OCI-LY1 (cell line): Measurements from ENCODE around the gene UCHL5.

ENCODE experiments used
- CTCF ChIP-seq: fragments of 200-600 bp; sonication (generic), shearing (Covaris generic); IDR thresholded peaks from 2 replicates; pipeline ENCODE4 v1.5.1; 2017; ENCODE audit warnings: mild to moderate bottlenecking, antibody characterized with exemption, low read length, moderate library complexity, mixed read lengths
- EZH2 ChIP-seq: fragments of 200-600 bp; sonication (generic), shearing (Covaris generic); IDR thresholded peaks from 2 replicates; pipeline ENCODE4 v1.8.0; 2017; ENCODE audit warnings: borderline replicate concordance, mixed run types, mild to moderate bottlenecking, antibody characterized with exemption, low read length, moderate library complexity, mixed read lengths

GRCh38 chr1:193070942-193071341 is 11.8 kb upstream of the UCHL5 start:
- TF ChIP-seq CTCF (no peak), EZH2 (no peak)
